ACC112 (cell line): ENCODE results near the gene MAST2.
A peak's percentile ranks its signal among the peaks of the same experiment; 100 is the strongest.
"Not testable (repeated sequence)": the region's sequence is repeated elsewhere in the genome, so short reads cannot be mapped to it uniquely, and the experiment has no call there.

Experiments used
- H2AFZ ChIP-seq: fragments of 200-600 bp; sonication (generic); one replicate; pipeline ENCODE4 v1.6.0; 2017; ENCODE audit warnings: antibody characterized with exemption, low read length; ENCODE audit not compliant: unreplicated experiment
- H3K27ac ChIP-seq: fragments of 200-600 bp; sonication (generic); 2 replicates; pipeline ENCODE4 v1.5.1; 2014; ENCODE audit warnings: low read depth, mild to moderate bottlenecking, antibody characterized with exemption, low read length, moderate library complexity
- H3K27me3 ChIP-seq: fragments of 200-600 bp; sonication (generic); 2 replicates; pipeline ENCODE4 v1.6.1; 2014; ENCODE audit warnings: mild to moderate bottlenecking, antibody characterized with exemption, low read length, moderate library complexity, mixed read lengths; ENCODE audit not compliant: insufficient read depth
- H3K36me3 ChIP-seq: fragments of 200-600 bp; sonication (generic); 2 replicates; pipeline ENCODE4 v1.6.1; 2016; ENCODE audit warnings: mild to moderate bottlenecking, antibody characterized with exemption, low read length, moderate library complexity, mixed read lengths; ENCODE audit not compliant: insufficient read depth
- H3K4me1 ChIP-seq: fragments of 200-600 bp; sonication (generic); one replicate; pipeline ENCODE4 v1.6.1; 2016; ENCODE audit warnings: low read length, mixed read lengths; ENCODE audit not compliant: insufficient read depth, unreplicated experiment, control insufficient read depth
- H3K4me3 ChIP-seq: fragments of 200-600 bp; sonication (generic); 2 replicates; pipeline ENCODE4 v1.5.1; 2014; ENCODE audit warnings: mild to moderate bottlenecking, low read depth, low read length
- H3K79me2 ChIP-seq: fragments of 200-600 bp; sonication (generic); one replicate; pipeline ENCODE4 v1.6.0; 2016; ENCODE audit warnings: low read length; ENCODE audit not compliant: control insufficient read depth, unreplicated experiment, insufficient read depth

Gene MAST2

GRCh38 chr1:45836451-45836850, 33.0 kb downstream of the MAST2 start:
- no peaks in the 10 kb centered on the region for H3K79me2 ChIP-seq
- no peak overlapping the region for H2AFZ ChIP-seq

GRCh38 chr1:45836861-45837260, 33.4 kb downstream of the MAST2 start:
- H3K4me1 ChIP-seq, result peaks cover 18% of the 10 kb centered on the region
- H3K27ac ChIP-seq, H2AFZ ChIP-seq, H3K79me2 ChIP-seq, H3K36me3 ChIP-seq, H3K4me3 ChIP-seq, H3K27me3 ChIP-seq: not testable (repeated sequence)

More at GRCh38 chr1:45836451-45836850, 33.0 kb downstream of the MAST2 start:
- H3K4me1 ChIP-seq, result peaks cover 18% of the 10 kb centered on the region
- H3K27me3 ChIP-seq, result no peaks in the 10 kb centered on the region
- H3K4me3 ChIP-seq, result no peak overlapping the region
- H3K27ac ChIP-seq, result no peak overlapping the region
- peaks cover 7% of the 10 kb centered on the region for H3K36me3 ChIP-seq

- H3K36me3 ChIP-seq, H3K4me3 ChIP-seq, H3K79me2 ChIP-seq, H3K27ac ChIP-seq, H2AFZ ChIP-seq, H3K27me3 ChIP-seq: not testable (repeated sequence)
- H3K4me1 ChIP-seq, result peaks cover 21% of the 10 kb centered on the region
These were observed 34.9 kb downstream of the MAST2 start for GRCh38 chr1:45838322-45838721.

- peaks cover 2% of the 10 kb centered on the region; the same call in 1 of the 2 replicates for H3K36me3 ChIP-seq
- H2AFZ ChIP-seq, result no peak overlapping the region
- H3K27ac ChIP-seq, result no peak overlapping the region
- H3K27me3 ChIP-seq, result no peaks in the 10 kb centered on the region
- no peak overlapping the region for H3K4me3 ChIP-seq
- no peaks in the 10 kb centered on the region for H3K79me2 ChIP-seq
- peaks cover 21% of the 10 kb centered on the region for H3K4me1 ChIP-seq
These were observed 37.3 kb downstream of the MAST2 start for GRCh38 chr1:45840704-45841103.

GRCh38 chr1:45842786-45843185, 39.4 kb downstream of the MAST2 start:
- Histone ChIP-seq H3K27ac (no peak overlapping the region), H3K36me3 (no peaks in the 10 kb centered on the region), H3K4me1 (peaks cover 37% of the 10 kb centered on the region), H3K79me2 (no peaks in the 10 kb centered on the region), H2AFZ (peak overlapping the region; percentile 46), H3K4me3 (peak overlapping the region; percentile 45; the same call in 1 of the 2 replicates), H3K27me3 (no peaks in the 10 kb centered on the region)

- Histone ChIP-seq H3K27me3 (no peaks in the 10 kb centered on the region), H2AFZ (peak overlapping the region; percentile 46), H3K36me3 (no peaks in the 10 kb centered on the region), H3K4me3 (peak overlapping the region; percentile 45; the same call in 1 of the 2 replicates), H3K27ac (no peak overlapping the region), H3K79me2 (peaks cover 2% of the 10 kb centered on the region), H3K4me1 (peaks cover 37% of the 10 kb centered on the region)
These were observed 40.1 kb downstream of the MAST2 start for GRCh38 chr1:45843474-45843905.

GRCh38 chr1:45844000-45844399, 40.6 kb downstream of the MAST2 start:
- H2AFZ ChIP-seq, H3K36me3 ChIP-seq, H3K27me3 ChIP-seq, H3K4me3 ChIP-seq, H3K79me2 ChIP-seq, H3K27ac ChIP-seq: not testable (repeated sequence)
- peaks cover 37% of the 10 kb centered on the region for H3K4me1 ChIP-seq

GRCh38 chr1:45846931-45847330, 43.5 kb downstream of the MAST2 start:
- H3K4me3 ChIP-seq, result peak overlapping the region; percentile 19; the same call in 1 of the 2 replicates
- H3K27ac ChIP-seq, result peak overlapping the region; percentile 37
- peaks cover 12% of the 10 kb centered on the region for H3K79me2 ChIP-seq
- peaks cover 30% of the 10 kb centered on the region for H3K4me1 ChIP-seq
- no peaks in the 10 kb centered on the region for H3K27me3 ChIP-seq
- H3K36me3 ChIP-seq, result peaks cover 9% of the 10 kb centered on the region; the same call in 1 of the 2 replicates
- H2AFZ ChIP-seq, result no peak overlapping the region

- H3K36me3 ChIP-seq, result peaks cover 9% of the 10 kb centered on the region; the same call in 1 of the 2 replicates
- no peak overlapping the region for H3K4me3 ChIP-seq
- H3K79me2 ChIP-seq, result peaks cover 12% of the 10 kb centered on the region
- no peak overlapping the region for H2AFZ ChIP-seq
- no peak overlapping the region for H3K27ac ChIP-seq
- peaks cover 23% of the 10 kb centered on the region for H3K4me1 ChIP-seq
- no peaks in the 10 kb centered on the region for H3K27me3 ChIP-seq
These were observed 44.7 kb downstream of the MAST2 start for GRCh38 chr1:45848097-45848496.

GRCh38 chr1:45848714-45849113, 45.3 kb downstream of the MAST2 start:
- Histone ChIP-seq H3K4me1 (peaks cover 18% of the 10 kb centered on the region), H3K79me2 (peaks cover 12% of the 10 kb centered on the region), H3K27me3 (no peaks in the 10 kb centered on the region)

GRCh38 chr1:45850017-45850416, 46.6 kb downstream of the MAST2 start:
- H3K27ac ChIP-seq, result no peak overlapping the region
- peaks cover 15% of the 10 kb centered on the region for H3K4me1 ChIP-seq
- no peak overlapping the region for H3K4me3 ChIP-seq
- H2AFZ ChIP-seq, result no peak overlapping the region
- H3K27me3 ChIP-seq, result no peaks in the 10 kb centered on the region
- H3K36me3 ChIP-seq, result peaks cover 9% of the 10 kb centered on the region; the same call in 1 of the 2 replicates
- H3K79me2 ChIP-seq, result peaks cover 17% of the 10 kb centered on the region

More at GRCh38 chr1:45848714-45849113, 45.3 kb downstream of the MAST2 start:
- no peak overlapping the region for H3K27ac ChIP-seq
- H3K36me3 ChIP-seq, result peaks cover 9% of the 10 kb centered on the region; the same call in 1 of the 2 replicates
- H3K4me3 ChIP-seq, result no peak overlapping the region
- H2AFZ ChIP-seq, result no peak overlapping the region
